ENCODE measurements around the gene ZNF837.
"Not testable (repeated sequence)": the region's sequence is repeated elsewhere in the genome, so short reads cannot be mapped to it uniquely, and the experiment has no call there.

Gene ZNF837

DNA sequence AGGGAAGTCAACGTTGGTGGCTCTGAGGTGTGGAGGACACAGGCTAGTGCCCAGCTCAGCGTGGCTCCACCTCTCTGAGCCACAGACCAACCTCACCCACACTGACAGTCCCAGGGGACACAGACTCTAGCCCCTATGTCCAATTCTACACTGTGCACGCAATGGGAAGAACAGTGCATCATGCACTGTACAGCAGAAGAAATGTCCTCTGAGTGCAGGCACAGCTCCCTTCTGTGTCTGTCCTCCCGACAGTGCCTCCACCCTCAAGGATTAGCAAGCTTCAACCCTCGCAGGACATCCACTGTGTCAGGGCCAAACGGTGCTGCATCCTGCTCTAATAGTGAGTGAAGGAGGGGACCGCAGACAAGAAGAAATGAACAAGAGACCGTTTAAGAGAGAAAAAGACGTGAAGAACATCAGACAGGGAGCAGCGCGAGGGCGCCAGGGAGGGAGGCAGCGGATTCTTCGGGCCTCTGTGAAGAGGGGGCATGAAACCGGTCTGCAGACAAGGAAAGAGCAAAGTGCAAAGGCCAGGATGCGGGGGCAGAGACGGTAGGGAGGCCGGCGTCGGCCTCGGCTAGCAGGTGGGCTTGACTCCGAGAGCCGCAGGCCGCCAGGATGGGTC lies 681 bp downstream of the ZNF837 start:
- H3K4me3 ChIP-seq (ENCODE audit: low read length), result peak overlapping the region; percentile 68
- DNase-seq (ENCODE audit: low read depth), result no peak
- TF ChIP-seq, protein P1, sequence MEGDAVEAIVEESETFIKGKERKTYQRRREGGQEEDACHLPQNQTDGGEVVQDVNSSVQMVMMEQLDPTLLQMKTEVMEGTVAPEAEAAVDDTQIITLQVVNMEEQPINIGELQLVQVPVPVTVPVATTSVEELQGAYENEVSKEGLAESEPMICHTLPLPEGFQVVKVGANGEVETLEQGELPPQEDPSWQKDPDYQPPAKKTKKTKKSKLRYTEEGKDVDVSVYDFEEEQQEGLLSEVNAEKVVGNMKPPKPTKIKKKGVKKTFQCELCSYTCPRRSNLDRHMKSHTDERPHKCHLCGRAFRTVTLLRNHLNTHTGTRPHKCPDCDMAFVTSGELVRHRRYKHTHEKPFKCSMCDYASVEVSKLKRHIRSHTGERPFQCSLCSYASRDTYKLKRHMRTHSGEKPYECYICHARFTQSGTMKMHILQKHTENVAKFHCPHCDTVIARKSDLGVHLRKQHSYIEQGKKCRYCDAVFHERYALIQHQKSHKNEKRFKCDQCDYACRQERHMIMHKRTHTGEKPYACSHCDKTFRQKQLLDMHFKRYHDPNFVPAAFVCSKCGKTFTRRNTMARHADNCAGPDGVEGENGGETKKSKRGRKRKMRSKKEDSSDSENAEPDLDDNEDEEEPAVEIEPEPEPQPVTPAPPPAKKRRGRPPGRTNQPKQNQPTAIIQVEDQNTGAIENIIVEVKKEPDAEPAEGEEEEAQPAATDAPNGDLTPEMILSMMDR (conservative IDR thresholded peaks at IDR 0.05; ENCODE audit: low read depth, low read length), result peak; percentile 2

DNA sequence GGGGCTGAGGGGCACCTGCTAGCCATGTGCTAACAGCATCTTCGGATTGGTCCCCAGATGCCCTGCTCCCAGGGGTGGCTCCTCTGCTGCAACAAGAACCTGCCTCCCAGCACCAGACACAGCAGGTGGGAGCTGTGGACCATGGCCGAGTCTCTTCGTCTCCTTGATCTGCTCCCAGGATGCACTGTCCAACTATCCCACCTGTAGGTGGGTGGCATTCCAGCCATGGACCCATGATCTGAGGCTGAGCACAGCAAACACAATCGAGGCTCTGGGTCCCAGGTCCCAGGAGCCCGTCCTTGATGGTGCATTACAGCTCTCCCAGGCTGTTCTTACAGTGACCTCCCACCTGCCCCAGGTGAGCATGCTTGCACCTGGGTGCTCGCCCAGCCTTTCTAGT lies 1.6 kb downstream of the ZNF837 start:
- H3K4me3 ChIP-seq (ENCODE audit: low read length), result no peak overlapping the region
- TF ChIP-seq, protein P1 (conservative IDR thresholded peaks at IDR 0.05; ENCODE audit: low read depth, low read length), result no peak
- DNase-seq (ENCODE audit: low read depth), result no peak

DNA sequence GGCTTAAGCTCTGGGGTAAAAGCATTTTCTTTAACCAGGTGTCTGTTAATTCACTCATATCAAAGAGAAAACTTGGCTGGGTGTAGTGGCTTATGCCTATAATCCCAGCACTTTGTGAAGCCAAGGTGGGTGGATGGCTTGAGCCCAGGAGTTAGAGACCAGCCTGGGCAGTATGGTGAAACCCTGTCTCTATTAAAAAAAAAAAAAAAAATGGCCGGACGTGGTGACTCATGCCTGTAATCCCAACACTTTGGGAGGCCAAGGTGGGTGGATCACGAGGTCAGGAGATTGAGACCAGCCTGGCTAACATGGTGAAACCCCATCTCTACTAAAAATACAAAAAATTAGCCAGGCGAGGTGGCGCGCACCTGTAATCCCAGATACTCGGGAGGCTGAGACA lies 4.1 kb downstream of the ZNF837 start:
- DNase-seq (ENCODE audit: low read depth), result peak; percentile 48

DNA sequence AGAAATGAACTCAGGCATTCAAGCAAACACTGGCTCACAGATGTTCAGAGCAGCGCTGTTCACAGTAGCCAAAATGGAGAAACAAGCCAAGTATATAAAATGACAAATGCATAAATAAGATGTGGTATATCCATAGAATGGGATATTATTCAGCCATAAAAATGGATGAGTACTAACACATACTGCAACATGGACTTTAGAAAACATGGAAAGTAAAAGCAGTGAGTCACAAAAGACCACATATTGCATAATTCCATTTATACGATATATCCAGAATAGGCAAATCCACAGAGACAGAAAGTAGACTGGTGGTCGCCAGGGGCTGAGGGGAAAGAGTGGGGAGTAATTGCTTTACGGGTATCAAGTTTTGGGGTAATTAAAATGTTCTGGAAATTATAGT lies 6.6 kb downstream of the ZNF837 start:
- H3K4me3 ChIP-seq (ENCODE audit: low read length), result no peak overlapping the region
- TF ChIP-seq, protein P1 (conservative IDR thresholded peaks at IDR 0.05; ENCODE audit: low read depth, low read length), result no peak
- DNase-seq (ENCODE audit: low read depth), result no peak

More for the DNA sequence above, 4.1 kb downstream of the ZNF837 start:
- not testable (repeated sequence) for H3K4me3 ChIP-seq (ENCODE audit: low read length)

DNA sequence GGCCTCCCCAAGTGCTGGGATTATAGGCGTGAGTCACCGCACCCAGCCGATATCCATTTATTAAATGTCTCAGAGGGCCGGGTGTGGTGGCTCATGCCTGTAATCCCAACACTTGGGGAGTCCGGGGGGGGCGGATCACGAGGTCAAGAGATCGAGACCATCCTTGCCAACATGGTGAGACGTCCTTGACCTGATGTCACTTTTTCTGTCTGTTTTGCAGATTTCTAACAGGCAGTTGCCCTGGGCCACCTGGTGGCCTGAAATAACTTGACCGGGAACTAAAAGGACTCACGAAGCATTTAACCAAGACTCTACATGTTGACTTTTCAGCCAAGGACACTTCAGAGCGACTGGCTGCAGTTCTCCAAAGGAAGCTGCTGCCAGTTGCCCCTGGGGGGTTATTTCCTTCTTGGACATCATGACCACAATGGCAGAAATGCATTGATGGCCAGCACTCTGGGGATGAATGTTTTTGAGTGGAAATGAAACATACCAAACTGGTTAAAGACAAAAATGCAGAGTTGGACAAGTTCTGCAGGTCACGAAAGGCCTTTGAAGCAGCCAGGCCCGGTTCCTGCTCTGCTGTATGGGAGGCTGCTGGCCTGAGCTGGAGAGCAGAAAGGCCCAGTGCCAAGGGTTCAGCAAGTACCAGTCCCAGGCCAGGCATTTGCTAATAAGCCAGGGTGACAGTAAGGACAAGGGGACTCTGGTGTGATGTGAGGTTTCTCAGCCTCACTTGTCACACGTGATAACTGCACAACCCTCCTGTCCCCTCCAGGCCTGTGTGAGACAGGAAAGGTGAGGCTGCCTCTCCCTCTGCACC lies 8.3 kb downstream of the ZNF837 start:
- DNase-seq (ENCODE audit: low read depth), result no peak
- TF ChIP-seq, protein P1 (conservative IDR thresholded peaks at IDR 0.05; ENCODE audit: low read depth, low read length), result peak; percentile 19
- no peak overlapping the region for H3K4me3 ChIP-seq (ENCODE audit: low read length)

DNA sequence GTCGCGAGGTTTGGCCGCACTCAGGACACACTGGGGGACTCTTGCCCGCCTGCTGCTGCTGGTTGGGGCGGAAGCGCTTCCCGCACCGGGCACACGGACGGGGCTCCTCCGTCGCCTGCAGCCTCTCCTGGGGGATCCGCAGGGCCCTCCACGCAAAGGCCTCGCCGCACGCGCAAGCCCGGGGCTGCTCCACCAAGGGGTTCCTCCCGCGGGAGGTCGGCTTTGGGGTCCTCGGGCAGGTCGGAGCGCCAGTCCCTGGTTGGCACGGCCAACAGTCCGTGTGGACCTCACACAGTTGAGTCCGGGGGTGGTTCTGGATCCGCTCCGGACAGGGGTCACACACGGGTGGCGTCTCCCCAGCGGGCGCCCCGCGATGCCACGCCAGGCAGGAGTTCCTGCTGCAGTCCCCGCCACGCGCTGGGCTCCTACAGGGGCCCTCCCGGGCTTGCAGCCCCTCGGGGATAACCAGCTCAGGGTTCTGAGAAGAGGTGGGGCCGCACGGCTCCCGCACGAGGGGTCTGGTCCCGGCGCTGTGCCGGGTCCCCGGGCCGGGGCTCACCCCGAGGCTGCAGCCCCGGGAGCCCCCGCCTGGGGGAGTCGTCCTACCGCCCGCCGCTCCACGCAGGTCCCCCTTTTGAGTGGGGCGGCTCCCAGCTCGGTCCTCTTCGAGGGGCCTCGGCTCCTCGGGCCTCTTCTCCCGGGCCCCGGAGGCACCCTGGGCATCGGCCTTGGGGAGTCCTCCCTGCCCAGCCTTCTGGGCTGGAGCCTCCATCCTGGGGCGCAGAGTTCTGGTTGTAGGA lies 12.1 kb downstream of the ZNF837 start:
- no peak for DNase-seq (ENCODE audit: low read depth)
- TF ChIP-seq, protein P1 (conservative IDR thresholded peaks at IDR 0.05; ENCODE audit: low read depth, low read length), result no peak
- H3K4me3 ChIP-seq (ENCODE audit: low read length), result no peak overlapping the region

DNA sequence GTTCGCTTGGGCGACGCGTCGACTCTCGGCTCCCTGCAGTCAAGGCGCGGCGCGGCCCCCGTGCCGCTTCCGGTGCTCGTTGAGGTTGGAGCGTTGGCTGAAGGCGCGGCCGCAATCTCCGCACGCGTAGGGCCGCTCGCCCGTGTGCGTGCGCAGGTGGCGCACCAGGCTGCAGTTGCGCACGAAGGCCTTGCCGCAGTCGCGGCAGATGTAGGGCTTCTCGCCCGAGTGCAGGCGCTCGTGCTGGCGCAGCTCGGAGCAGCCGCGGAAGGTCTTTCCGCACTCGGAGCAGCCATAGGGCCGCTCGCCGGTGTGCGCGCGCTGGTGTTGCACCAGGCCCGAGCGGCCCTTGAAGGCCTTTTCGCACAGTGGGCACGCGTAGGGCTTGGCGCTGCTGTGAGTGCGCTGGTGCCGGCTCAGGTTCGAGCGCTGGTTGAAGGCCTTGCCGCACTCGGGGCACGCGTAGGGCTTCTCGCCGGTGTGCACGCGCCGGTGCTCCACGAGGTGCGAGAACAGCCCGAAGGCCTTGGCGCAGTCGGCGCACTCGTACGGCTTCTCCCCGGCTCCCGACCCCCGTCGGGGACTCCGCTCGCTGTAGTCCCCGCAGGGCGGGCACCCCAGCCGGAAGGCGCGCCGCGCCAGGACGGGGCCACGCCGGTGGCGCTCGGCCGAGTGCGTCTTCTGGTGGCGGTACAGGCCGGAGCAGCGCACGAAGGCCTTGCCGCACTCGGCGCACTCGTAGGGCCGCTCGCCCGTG lies 13.0 kb downstream of the ZNF837 start:
- DNase-seq (ENCODE audit: low read depth), result no peak
- TF ChIP-seq, protein P1 (conservative IDR thresholded peaks at IDR 0.05; ENCODE audit: low read depth, low read length), result no peak
- H3K4me3 ChIP-seq (ENCODE audit: low read length), result no peak overlapping the region

All from retinal pigment epithelial cell (primary cell).